ENCODE data around the gene STK26.

DNA sequence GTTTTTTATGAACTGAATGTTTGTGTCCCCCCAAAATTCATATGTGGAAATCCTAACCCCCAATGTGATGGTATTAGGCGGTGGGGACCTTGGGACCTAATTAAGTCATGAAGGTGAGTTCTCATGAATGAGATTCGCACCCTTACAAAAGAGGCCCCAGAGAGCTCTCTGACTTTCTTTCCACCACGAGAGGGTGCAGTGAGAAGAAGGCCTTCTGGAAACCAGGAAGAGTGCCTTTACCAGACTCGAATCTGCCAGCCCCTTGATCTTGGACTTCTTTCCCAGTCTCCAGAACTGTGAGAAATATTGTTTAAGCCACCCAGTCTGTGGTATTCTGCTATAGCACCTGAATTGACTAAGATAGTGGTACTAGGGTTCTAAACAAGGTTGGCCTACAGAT lies 40.8 kb downstream of the STK26 start:
- TF ChIP-seq, protein P1, sequence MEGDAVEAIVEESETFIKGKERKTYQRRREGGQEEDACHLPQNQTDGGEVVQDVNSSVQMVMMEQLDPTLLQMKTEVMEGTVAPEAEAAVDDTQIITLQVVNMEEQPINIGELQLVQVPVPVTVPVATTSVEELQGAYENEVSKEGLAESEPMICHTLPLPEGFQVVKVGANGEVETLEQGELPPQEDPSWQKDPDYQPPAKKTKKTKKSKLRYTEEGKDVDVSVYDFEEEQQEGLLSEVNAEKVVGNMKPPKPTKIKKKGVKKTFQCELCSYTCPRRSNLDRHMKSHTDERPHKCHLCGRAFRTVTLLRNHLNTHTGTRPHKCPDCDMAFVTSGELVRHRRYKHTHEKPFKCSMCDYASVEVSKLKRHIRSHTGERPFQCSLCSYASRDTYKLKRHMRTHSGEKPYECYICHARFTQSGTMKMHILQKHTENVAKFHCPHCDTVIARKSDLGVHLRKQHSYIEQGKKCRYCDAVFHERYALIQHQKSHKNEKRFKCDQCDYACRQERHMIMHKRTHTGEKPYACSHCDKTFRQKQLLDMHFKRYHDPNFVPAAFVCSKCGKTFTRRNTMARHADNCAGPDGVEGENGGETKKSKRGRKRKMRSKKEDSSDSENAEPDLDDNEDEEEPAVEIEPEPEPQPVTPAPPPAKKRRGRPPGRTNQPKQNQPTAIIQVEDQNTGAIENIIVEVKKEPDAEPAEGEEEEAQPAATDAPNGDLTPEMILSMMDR (IDR thresholded peaks at IDR 0.05; ENCODE audit: low read depth, low read length, missing input control) = no peak
- TF ChIP-seq GABPA (IDR thresholded peaks at IDR 0.05 in 1 of 2, conservative IDR thresholded peaks at IDR 0.05 in 1 of 2) = no peak
- no peak for TF ChIP-seq NR2F2 (IDR thresholded peaks at IDR 0.05)
- TF ChIP-seq ZBTB33 (IDR thresholded peaks at IDR 0.05) = no peak
- TF ChIP-seq, protein P2, sequence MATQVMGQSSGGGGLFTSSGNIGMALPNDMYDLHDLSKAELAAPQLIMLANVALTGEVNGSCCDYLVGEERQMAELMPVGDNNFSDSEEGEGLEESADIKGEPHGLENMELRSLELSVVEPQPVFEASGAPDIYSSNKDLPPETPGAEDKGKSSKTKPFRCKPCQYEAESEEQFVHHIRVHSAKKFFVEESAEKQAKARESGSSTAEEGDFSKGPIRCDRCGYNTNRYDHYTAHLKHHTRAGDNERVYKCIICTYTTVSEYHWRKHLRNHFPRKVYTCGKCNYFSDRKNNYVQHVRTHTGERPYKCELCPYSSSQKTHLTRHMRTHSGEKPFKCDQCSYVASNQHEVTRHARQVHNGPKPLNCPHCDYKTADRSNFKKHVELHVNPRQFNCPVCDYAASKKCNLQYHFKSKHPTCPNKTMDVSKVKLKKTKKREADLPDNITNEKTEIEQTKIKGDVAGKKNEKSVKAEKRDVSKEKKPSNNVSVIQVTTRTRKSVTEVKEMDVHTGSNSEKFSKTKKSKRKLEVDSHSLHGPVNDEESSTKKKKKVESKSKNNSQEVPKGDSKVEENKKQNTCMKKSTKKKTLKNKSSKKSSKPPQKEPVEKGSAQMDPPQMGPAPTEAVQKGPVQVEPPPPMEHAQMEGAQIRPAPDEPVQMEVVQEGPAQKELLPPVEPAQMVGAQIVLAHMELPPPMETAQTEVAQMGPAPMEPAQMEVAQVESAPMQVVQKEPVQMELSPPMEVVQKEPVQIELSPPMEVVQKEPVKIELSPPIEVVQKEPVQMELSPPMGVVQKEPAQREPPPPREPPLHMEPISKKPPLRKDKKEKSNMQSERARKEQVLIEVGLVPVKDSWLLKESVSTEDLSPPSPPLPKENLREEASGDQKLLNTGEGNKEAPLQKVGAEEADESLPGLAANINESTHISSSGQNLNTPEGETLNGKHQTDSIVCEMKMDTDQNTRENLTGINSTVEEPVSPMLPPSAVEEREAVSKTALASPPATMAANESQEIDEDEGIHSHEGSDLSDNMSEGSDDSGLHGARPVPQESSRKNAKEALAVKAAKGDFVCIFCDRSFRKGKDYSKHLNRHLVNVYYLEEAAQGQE (IDR thresholded peaks at IDR 0.05) = no peak
- TF ChIP-seq, protein P3, sequence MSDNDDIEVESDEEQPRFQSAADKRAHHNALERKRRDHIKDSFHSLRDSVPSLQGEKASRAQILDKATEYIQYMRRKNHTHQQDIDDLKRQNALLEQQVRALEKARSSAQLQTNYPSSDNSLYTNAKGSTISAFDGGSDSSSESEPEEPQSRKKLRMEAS (IDR thresholded peaks at IDR 0.05) = no peak
- TF ChIP-seq SP1 (IDR thresholded peaks at IDR 0.05) = no peak
- no peak for TF ChIP-seq EGR1 (IDR thresholded peaks at IDR 0.05; ENCODE audit: low read depth in 2 of 2)
- no peak for TF ChIP-seq ATF3 (IDR thresholded peaks at IDR 0.05)
- TF ChIP-seq YY1 (IDR thresholded peaks at IDR 0.05) = no peak
- no peak for TF ChIP-seq TAF1 (conservative IDR thresholded peaks at IDR 0.05)
- TF ChIP-seq FOXA2 (IDR thresholded peaks at IDR 0.05) = no peak
